GM21390 (cell line): Measurements from ENCODE around the gene POLA2.
"Not testable (repeated sequence)": the region's sequence is repeated elsewhere in the genome, so short reads cannot be mapped to it uniquely, and the experiment has no call there.

Experiments
- ATAC-seq: cut with Tn5 transposase; IDR thresholded peaks from one replicate; pipeline ENCODE4 v1.9.1; 2021; ENCODE audit not compliant: unreplicated experiment

Gene POLA2

DNA sequence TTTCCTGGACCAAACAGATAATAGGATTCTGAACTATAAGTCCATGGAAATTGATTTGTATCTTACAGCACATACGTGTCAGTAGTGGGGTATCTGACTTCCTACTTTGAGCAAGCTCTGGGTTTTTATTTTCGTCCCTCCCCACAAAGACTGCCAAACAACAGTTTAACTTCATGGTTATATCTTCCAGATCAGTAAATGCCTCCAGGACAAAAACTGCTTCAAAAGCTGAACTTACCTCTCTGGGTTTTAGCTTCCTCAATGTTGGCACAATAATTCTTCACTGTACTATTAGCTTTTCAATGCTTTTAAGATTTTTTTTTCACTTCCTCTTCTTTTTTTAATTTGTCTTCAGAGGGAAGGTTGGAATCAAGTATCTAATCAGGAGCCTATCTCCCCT, 67.7 kb downstream of the POLA2 start:
- no peak for ATAC-seq

DNA sequence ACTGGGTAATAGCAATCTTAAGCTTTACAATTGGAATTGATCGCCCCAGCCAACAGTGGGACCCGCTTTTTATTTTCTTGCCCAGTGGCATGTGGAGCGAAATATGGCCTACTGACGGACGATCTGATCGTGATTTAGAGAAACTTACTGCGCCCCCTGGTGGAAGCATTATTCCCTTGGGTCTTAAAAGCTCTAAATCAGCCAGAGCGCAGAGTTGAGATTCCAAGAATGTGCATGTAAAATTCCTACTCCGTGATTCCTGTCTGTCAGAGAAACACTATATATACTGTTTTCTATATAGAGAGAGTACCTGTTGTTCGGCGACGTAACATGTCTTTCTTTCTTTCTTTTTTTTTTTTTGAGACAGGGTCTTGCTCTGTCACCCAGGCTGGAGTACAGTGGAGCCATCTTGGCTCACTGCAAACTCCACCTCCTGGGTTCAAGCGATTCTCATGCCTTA, 68.2 kb downstream of the POLA2 start:
- ATAC-seq, result no peak

DNA sequence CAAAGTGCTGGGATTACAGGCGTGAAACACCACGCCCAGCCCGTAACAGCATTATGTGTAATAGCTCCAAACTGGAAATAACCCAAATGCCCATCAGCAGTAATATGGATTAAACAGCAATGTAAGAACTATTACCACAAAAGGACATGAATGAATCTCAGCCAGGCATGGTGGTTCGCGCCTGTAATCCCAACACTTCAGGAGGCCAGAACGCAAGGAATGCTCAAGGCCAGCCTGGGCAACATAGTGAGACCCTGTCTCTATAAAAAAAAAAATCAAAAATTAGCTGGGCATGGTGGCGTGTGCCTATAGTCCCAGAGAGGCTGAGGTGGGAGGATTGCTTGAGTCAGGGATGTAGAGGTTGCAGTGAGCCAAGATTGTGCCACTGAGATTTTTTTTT, 68.8 kb downstream of the POLA2 start:
- ATAC-seq, result no peak

DNA sequence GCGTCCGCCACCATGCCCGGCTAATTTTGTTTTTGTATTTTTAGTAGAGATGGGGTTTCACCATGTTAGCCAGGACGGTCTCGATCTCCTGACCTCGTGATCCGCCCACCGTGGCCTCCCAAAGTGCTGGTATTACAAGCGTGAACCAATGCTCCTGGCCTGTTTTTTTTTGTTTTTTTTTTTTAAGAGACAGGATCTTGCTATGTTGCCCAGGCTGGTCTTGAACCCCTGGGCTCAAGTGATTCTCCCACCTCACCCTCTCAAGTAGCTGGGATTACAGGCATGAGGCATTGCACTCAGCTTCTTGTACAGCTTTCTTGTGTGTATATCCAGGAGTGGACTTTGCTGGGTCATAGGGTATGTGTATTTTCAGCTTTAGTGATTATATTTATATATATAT, 70.8 kb downstream of the POLA2 start:
- ATAC-seq, result not testable (repeated sequence)

DNA sequence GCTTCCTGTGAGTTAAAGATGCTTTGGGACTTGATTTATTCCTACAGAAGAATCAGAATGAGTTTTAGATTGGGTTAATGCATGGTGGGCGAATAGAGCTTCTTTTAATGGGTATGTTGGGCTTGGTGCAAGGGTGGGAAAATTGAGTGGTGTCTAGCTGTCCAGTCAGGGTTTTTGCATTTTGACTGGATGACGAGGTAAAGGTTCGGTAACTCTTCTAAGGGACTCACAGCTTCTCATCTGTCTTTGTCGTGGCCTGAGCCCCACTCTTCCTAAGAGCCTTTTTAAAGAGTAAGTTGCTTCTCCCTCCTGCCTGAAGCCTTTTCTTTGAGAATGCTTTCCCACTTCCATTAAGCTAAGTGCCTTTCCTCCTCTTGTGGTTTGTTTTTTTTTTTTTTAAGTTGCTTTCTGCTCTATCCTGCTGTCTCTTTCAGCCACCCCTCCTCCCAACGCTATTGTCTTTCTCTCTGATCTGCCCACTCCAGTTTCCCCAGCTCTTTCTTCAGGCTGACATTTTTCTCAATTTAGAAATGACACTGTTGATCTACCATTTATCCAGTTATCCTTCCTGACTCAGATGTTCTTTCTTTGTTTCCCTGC, 73.0 kb downstream of the POLA2 start:
- no peak for ATAC-seq

DNA sequence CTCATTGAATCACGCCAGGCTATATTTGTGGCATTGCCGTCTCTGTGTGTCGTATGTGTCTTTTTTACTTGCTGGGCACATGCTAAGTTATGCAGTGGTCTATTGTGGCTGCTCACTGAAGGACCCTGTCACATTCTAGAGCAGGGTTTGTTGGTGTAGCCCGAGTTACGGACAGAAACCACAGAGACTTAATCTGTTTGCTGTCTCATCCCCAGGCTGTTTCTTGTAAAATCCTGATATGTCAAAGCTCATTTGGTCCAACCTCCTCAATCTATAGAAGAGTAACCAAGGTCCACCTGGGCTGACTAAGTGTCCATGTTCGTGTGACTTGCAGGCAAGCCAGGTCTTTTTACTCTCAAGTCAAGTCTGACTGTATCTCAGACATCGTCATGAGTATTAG, 76.9 kb downstream of the POLA2 start:
- ATAC-seq, result no peak

DNA sequence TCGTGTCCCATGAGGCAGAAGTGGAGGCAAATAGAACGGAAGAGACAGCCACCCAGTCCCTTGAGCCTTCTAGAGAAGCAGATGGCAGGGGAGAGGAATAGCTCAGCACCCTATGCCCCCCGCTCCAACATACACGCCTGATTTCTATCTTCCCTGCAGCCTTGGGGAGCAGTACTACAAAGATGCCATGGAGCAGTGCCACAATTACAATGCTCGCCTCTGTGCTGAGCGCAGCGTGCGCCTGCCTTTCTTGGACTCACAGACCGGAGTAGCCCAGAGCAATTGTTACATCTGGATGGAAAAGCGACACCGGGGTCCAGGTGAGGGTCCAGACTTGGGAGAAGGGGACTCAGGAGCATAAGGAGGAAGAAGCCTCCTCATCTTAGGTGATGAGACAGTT, 78.5 kb downstream of the POLA2 start:
- no peak for ATAC-seq

DNA sequence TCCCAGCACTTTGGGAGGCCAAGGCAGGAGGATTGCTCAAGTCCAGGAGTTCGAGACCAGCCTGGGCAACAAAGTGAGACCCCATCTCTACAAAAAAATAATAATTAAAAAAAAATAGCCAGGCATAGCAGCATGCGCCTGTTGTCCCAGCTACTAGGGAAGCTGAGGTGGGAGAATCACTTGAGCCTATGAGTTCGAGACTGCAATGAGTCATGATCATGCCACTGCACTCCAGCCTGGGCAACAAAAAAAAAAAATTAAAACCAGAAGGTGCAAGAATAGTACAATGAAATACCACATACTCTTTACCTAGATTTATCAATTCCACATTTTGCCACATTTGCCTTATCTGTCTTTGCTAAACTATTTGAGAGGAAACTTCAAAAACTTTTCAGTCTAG, 80.1 kb downstream of the POLA2 start:
- no peak for ATAC-seq
